HCT116 (cell line): ENCODE measurements around the gene IPO7. TPM values are rescaled to one million over a fixed set of nuclear protein-coding genes. Genes with fewer than 3 reads are reported as not detected.

ENCODE experiments used
- ATAC-seq: fragments of 200-7000 bp; cut with Tn5 transposase; 2 replicates; pipeline ENCODE4 v1.9.1; 2020; ENCODE audit warnings: mild to moderate bottlenecking, moderate library complexity
- BruUV-seq: library from RNA; stranded (reverse); fragments of 400-500 nt; replicated peaks from 2 replicates; lab custom pipeline; 2021; lab: Mats Ljungman, UMichigan
- CTCF ChIA-PET: fragments of 300-600 bp; sonication (Branson Sonifier 250); formaldehyde crosslinking; loops from one replicate; lab custom pipeline; 2021; ENCODE audit warnings: antibody characterized with exemption; lab: Charles Lee
- POLR2A ChIA-PET: fragments of 300-600, 350-600 bp; sonication (Branson Sonifier 250); formaldehyde crosslinking; loops from one replicate; lab custom pipeline; 2021; ENCODE audit warnings: antibody characterized with exemption; lab: Charles Lee
- RAD21 ChIA-PET, 2 experiments: fragments of 300-600 bp; sonication (Branson Sonifier 250); formaldehyde crosslinking; loops; one replicate each; lab custom pipeline; 2023; ENCODE audit warnings: low total read pairs in 2 of 2; ENCODE audit not compliant: uncharacterized antibody in 2 of 2, unreplicated experiment in 2 of 2, low non-redundant PET in 1 of 2; lab: Charles Lee
- DNase-seq: peaks from one replicate; pipeline ENCODE4 v3.0.0-alpha.2; 2010; ENCODE audit warnings: low read depth, low spot score
- H2AFZ ChIP-seq: fragments of 200-600 bp; shearing (Covaris generic), sonication (generic); 2 replicates; pipeline ENCODE4 v1.6.1; 2017; ENCODE audit warnings: low read depth, mixed run types, mixed read lengths, antibody characterized with exemption, low read length; ENCODE audit not compliant: poor library complexity, severe bottlenecking
- H3K27ac ChIP-seq: 2 replicates; pipeline ENCODE4 v1.5.1; 2012; ENCODE audit warnings: low read depth, low read length
- H3K27me3 ChIP-seq: fragments of 200-600 bp; sonication (generic); 2 replicates; pipeline ENCODE4 v1.6.1; 2016; ENCODE audit warnings: mixed run types, low read length, mixed read lengths; ENCODE audit not compliant: insufficient read depth
- H3K36me3 ChIP-seq, 2 experiments: fragments of 200-500 bp in 1 of 2; fragments of 200-600 bp in 1 of 2; sonication (Bioruptor generic) in 1 of 2; sonication (generic) in 1 of 2; 2 replicates each; pipeline versions ENCODE4 v1.5.1 to v1.6.1; 2014 to 2016; ENCODE audit warnings: low read length in 2 of 2, inconsistent platforms in 1 of 2, mixed read lengths in 1 of 2, mixed run types in 1 of 2; ENCODE audit not compliant: insufficient read depth in 2 of 2, control insufficient read depth in 1 of 2
- H3K4me1 ChIP-seq, 2 experiments: fragments of 200-600 bp in 1 of 2; sonication (generic) in 1 of 2; 2 replicates each; pipeline versions ENCODE4 v1.5.1 to v1.6.1; 2012 to 2017; ENCODE audit warnings: low read length in 2 of 2, inconsistent platforms in 1 of 2, mild to moderate bottlenecking in 1 of 2, mixed read lengths in 1 of 2, mixed run types in 1 of 2, moderate library complexity in 1 of 2; ENCODE audit not compliant: insufficient read depth in 2 of 2, control insufficient read depth in 1 of 2
- H3K4me2 ChIP-seq: fragments of 200-600 bp; sonication (generic); 2 replicates; pipeline ENCODE4 v1.6.1; 2017; ENCODE audit warnings: mixed run types, low read length, mixed read lengths
- H3K4me3 ChIP-seq, 2 experiments: fragments of 200-600 bp in 1 of 2; sonication (generic) in 1 of 2; replicated peaks in 1 of 2; 2 replicates each; pipeline ENCODE4 v1.5.1; 2011 to 2016; ENCODE audit warnings: low read length in 2 of 2, control low read depth in 1 of 2, low read depth in 1 of 2, mild to moderate bottlenecking in 1 of 2, mixed read lengths in 1 of 2, mixed run types in 1 of 2
- H3K79me2 ChIP-seq: fragments of 200-600 bp; sonication (generic); 2 replicates; pipeline ENCODE4 v1.6.1; 2017; ENCODE audit warnings: mild to moderate bottlenecking, mixed run types, low read length, moderate library complexity, mixed read lengths; ENCODE audit not compliant: insufficient read depth
- H3K9ac ChIP-seq: fragments of 200-600 bp; sonication (generic); 2 replicates; pipeline ENCODE4 v1.6.1; 2016; ENCODE audit warnings: low read length, mixed read lengths
- H3K9me2 ChIP-seq: fragments of 200-600 bp; sonication (generic), shearing (Covaris generic); 2 replicates; pipeline ENCODE4 v1.6.1; 2017; ENCODE audit warnings: mixed run types, mild to moderate bottlenecking, moderate library complexity; ENCODE audit not compliant: insufficient read depth
- H3K9me3 ChIP-seq, 2 experiments: fragments of 200-500 bp in 1 of 2; fragments of 200-600 bp in 1 of 2; sonication (Bioruptor generic) in 1 of 2; sonication (generic) in 1 of 2; 2 replicates each; pipeline ENCODE4 v1.6.1; 2014 to 2017; ENCODE audit warnings: low read length in 2 of 2, mixed read lengths in 2 of 2, inconsistent platforms in 1 of 2, low read depth in 1 of 2, mild to moderate bottlenecking in 1 of 2, mixed run types in 1 of 2, moderate library complexity in 1 of 2; ENCODE audit not compliant: control insufficient read depth in 1 of 2, insufficient read depth in 1 of 2
- H4K20me1 ChIP-seq: fragments of 200-600 bp; sonication (generic), shearing (Covaris generic); 2 replicates; pipeline ENCODE4 v1.6.1; 2017; ENCODE audit warnings: mixed run types, mild to moderate bottlenecking, moderate library complexity; ENCODE audit not compliant: insufficient read depth
- ATF3 ChIP-seq: IDR thresholded peaks from 2 replicates; pipeline ENCODE4 v1.6.1; 2012
- CBX3 ChIP-seq: IDR thresholded peaks from 2 replicates; pipeline ENCODE4 v1.6.1; 2012; ENCODE audit warnings: low read depth
- CEBPB ChIP-seq: IDR thresholded peaks from 2 replicates; pipeline ENCODE4 v1.6.1; 2012; ENCODE audit warnings: low read depth
- CTCF ChIP-seq, 3 experiments: fragments of 200-600 bp in 1 of 3; sonication (generic) in 1 of 3; IDR thresholded peaks in 2 of 3; conservative IDR thresholded peaks in 1 of 3; 2 replicates each; pipeline ENCODE4 v1.5.1; 2012 to 2017; ENCODE audit warnings: low read depth in 2 of 3, low read length in 2 of 3, antibody characterized with exemption in 1 of 3, borderline replicate concordance in 1 of 3, control low read depth in 1 of 3, mild to moderate bottlenecking in 1 of 3, mixed read lengths in 1 of 3, mixed run types in 1 of 3, moderate library complexity in 1 of 3; ENCODE audit not compliant: insufficient read depth in 1 of 3
- ELF1 ChIP-seq: IDR thresholded peaks from 2 replicates; pipeline ENCODE4 v1.6.1; 2012; ENCODE audit warnings: low read depth, borderline replicate concordance
- MAX ChIP-seq: IDR thresholded peaks from 2 replicates; pipeline ENCODE4 v1.6.1; 2012
- POLR2A ChIP-seq: IDR thresholded peaks from 2 replicates; pipeline ENCODE4 v1.7.0; 2011; ENCODE audit warnings: borderline replicate concordance; ENCODE audit not compliant: insufficient read depth, insufficient read length; ENCODE audit errors: extremely low read depth
- POLR2AphosphoS5 ChIP-seq: IDR thresholded peaks from 2 replicates; pipeline ENCODE4 v1.6.1; 2011; ENCODE audit warnings: mild to moderate bottlenecking, low read depth, low read length, moderate library complexity
- RAD21 ChIP-seq: IDR thresholded peaks from 2 replicates; pipeline ENCODE4 v1.6.1; 2012; ENCODE audit warnings: low read depth, mild to moderate bottlenecking
- REST ChIP-seq: IDR thresholded peaks from 2 replicates; pipeline ENCODE4 v1.6.1; 2012; ENCODE audit warnings: low read depth
- SP1 ChIP-seq: IDR thresholded peaks from 2 replicates; pipeline ENCODE4 v1.6.1; 2012; ENCODE audit warnings: low read depth
- SRF ChIP-seq: IDR thresholded peaks from 2 replicates; pipeline ENCODE4 v1.6.1; 2012; ENCODE audit warnings: low read depth
- TCF7L2 ChIP-seq: IDR thresholded peaks from 2 replicates; pipeline ENCODE4 v1.7.0; 2011; ENCODE audit warnings: borderline replicate concordance, inconsistent platforms; ENCODE audit not compliant: insufficient read depth, insufficient read length; ENCODE audit errors: extremely low read depth
- YY1 ChIP-seq: IDR thresholded peaks from 2 replicates; pipeline ENCODE4 v1.6.1; 2011; ENCODE audit warnings: low read length, low read depth, moderate library complexity, mild to moderate bottlenecking; ENCODE audit not compliant: insufficient replicate concordance; ENCODE audit errors: extremely low read depth
- ZBTB33 ChIP-seq: IDR thresholded peaks from 2 replicates; pipeline ENCODE4 v1.6.1; 2011; ENCODE audit warnings: mild to moderate bottlenecking, low read length, moderate library complexity; ENCODE audit not compliant: insufficient replicate concordance; ENCODE audit errors: extremely low read depth
- intact Hi-C: fragments of 100-400 bp; cut with micrococcal nuclease; formaldehyde crosslinking; loops from 2 replicates; pipeline ENCODE4 v1.10.0; 2022
- total RNA-seq: library from RNA; stranded (reverse); gene quantifications from one replicate; pipeline ENCODE4 v1.2.1, GENCODE V29; 2021; ENCODE audit not compliant: unreplicated experiment

Gene IPO7
- total RNA-seq, 1 experiment from 2014 or later: 186 TPM

GRCh38 chr11:9396752-9397151, 12.3 kb downstream of the IPO7 start:
- Histone ChIP-seq H4K20me1 (peaks cover 71% of the 10 kb centered on the region), H3K4me1 (peaks cover 0 to 22% of the 10 kb centered on the region in 2 experiments; a peak in 1 of 4 replicates)
- intact Hi-C loops: loop anchor here (10.0 kb wide), 1 partner anchor 232 kb away; no protein-coding TSS in a partner anchor

More at GRCh38 chr11:9396752-9397151, 12.3 kb downstream of the IPO7 start:
- H3K79me2 ChIP-seq: peaks cover 99% of the 10 kb centered on the region
- peaks cover 5 to 36% of the 10 kb centered on the region in 2 experiments for H3K36me3 ChIP-seq
- ATAC-seq: no peak
- no peak for DNase-seq
- no peak for TF ChIP-seq TCF7L2
- TF ChIP-seq REST: no peak
- TF ChIP-seq SP1: no peak
- TF ChIP-seq ATF3: no peak
- no peak for TF ChIP-seq POLR2AphosphoS5
- no peak for TF ChIP-seq ELF1
- TF ChIP-seq MAX: no peak
- TF ChIP-seq CBX3: no peak
- no peak for TF ChIP-seq SRF
- TF ChIP-seq YY1: no peak
- no peak for TF ChIP-seq CTCF (IDR thresholded peaks at IDR 0.05 in 2 of 3, conservative IDR thresholded peaks at IDR 0.05 in 1 of 3; ENCODE audit: borderline replicate concordance in 1 of 3, insufficient read depth in 1 of 3, low read depth in 2 of 3, low read length in 2 of 3)
- TF ChIP-seq RAD21: no peak
- no peak for TF ChIP-seq ZBTB33
- no peak for TF ChIP-seq POLR2A
- TF ChIP-seq CEBPB: no peak
- no peak overlapping the region for H3K4me3 ChIP-seq
- BruUV-seq: TSS peak; percentile 3
- no peak overlapping the region for H2AFZ ChIP-seq
- H3K4me2 ChIP-seq: no peak overlapping the region
- no peaks in the 10 kb centered on the region for H3K9me3 ChIP-seq
- ChIA-PET RAD21 (no interaction called here), CTCF (no interaction called here), POLR2A (no interaction called here)
- no peaks in the 10 kb centered on the region for H3K9me2 ChIP-seq
- H3K27ac ChIP-seq: no peak overlapping the region
- no peaks in the 10 kb centered on the region for H3K27me3 ChIP-seq
- H3K9ac ChIP-seq: no peak overlapping the region
